ENCODE results near the gene EIF2B2. TPM values are rescaled to one million over a fixed set of nuclear protein-coding genes. Genes with fewer than 3 reads are reported as not detected.

EIF2B2 gene
- total RNA-seq, 1 experiment from 2014 or later, result 48.3 TPM

GRCh38 chr14:75003250-75004027 is 718 bp downstream of the EIF2B2 start:
- no peak overlapping the region for H4K8ac ChIP-seq (replicated peaks; ENCODE audit: insufficient read length, low read depth, low read length)
- no peak overlapping the region for H3K23ac ChIP-seq (ENCODE audit: insufficient read length, low read depth, low read length)
- Mint-ChIP-seq H3K4me3 (peak overlapping the region; percentile 98), H3K36me3 (ENCODE audit: insufficient read depth in 1 of 3, low read depth in 3 of 3) (peaks cover 2 to 48% (median 38%) of the 10 kb centered on the region in 3 experiments; a peak in 6 of 7 replicates), H3K27me3 (ENCODE audit: low read depth) (no peaks in the 10 kb centered on the region), H3K27ac (peak overlapping the region in 2 of 3 experiments; percentile 34 to 84; a peak in 3 of 7 replicates), H3K4me1 (peaks cover 12 to 15% of the 10 kb centered on the region in 2 experiments), H3K9me3 (peaks cover 3 to 4% of the 10 kb centered on the region in 2 experiments; a peak in 1 of 5 replicates)
- peak overlapping the region; percentile 67 for H3K14ac ChIP-seq (ENCODE audit: insufficient read depth, low read length)
- H2BK20ac ChIP-seq (ENCODE audit: low read depth, low read length, poor library complexity, severe bottlenecking), result no peak overlapping the region
- no peaks in the 10 kb centered on the region for H3K9me3 ChIP-seq (ENCODE audit: control insufficient read depth, low read depth, low read length)
- H2BK15ac ChIP-seq (ENCODE audit: low read depth, low read length), result no peak overlapping the region
- no peak overlapping the region for H2AK5ac ChIP-seq (ENCODE audit: insufficient read length, low read length)
- H3K4me1 ChIP-seq (ENCODE audit: insufficient read depth, low read length), result peaks cover 5% of the 10 kb centered on the region; the same call in 1 of the 2 replicates
- no CpG with 5 or more reads among the region's 18 CpGs for WGBS (ENCODE audit: extremely low coverage, insufficient read length, low lambda C conversion rate)
- H3K23me2 ChIP-seq (ENCODE audit: insufficient read length, low read depth, low read length, poor library complexity, severe bottlenecking), result peaks cover 12% of the 10 kb centered on the region
- no peaks in the 10 kb centered on the region for H3K27me3 ChIP-seq (ENCODE audit: insufficient read depth, low read length)
- peak overlapping the region; percentile 88 for H3K9ac ChIP-seq (ENCODE audit: extremely low read depth, insufficient read length, low read length)
- H3K56ac ChIP-seq (ENCODE audit: insufficient read length, low read depth, low read length), result no peak overlapping the region
- peaks cover 6% of the 10 kb centered on the region; the same call in 1 of the 2 replicates for H3K79me2 ChIP-seq (ENCODE audit: insufficient read depth, low read length)
- no peak overlapping the region for H2BK120ac ChIP-seq (ENCODE audit: low read depth, low read length, poor library complexity, severe bottlenecking)
- no peak overlapping the region for H3K4ac ChIP-seq (ENCODE audit: low read depth, low read length)
- H3K18ac ChIP-seq (ENCODE audit: insufficient read length, low read depth, low read length), result no peak overlapping the region
- H2AFZ ChIP-seq (ENCODE audit: low read length), result no peak overlapping the region
- no peaks in the 10 kb centered on the region for H4K20me1 ChIP-seq (ENCODE audit: control insufficient read depth, insufficient read depth, insufficient read length)
- H2BK12ac ChIP-seq (ENCODE audit: insufficient read length, low read depth, low read length), result no peak overlapping the region
- H4K91ac ChIP-seq (ENCODE audit: insufficient read length, low read depth, low read length), result no peak overlapping the region
- TF ChIP-seq CTCF (conservative IDR thresholded peaks at IDR 0.05), result no peak
- H3K27ac ChIP-seq (ENCODE audit: insufficient read length, low read depth, low read length), result no peak overlapping the region
- H3T11ph ChIP-seq (ENCODE audit: low read length), result no peak overlapping the region
- peak overlapping the region; percentile 100 for H3K4me2 ChIP-seq (ENCODE audit: insufficient read depth, insufficient read length, low read length)
- no peak for DNase-seq
- H2BK5ac ChIP-seq (ENCODE audit: insufficient read length, low read length), result no peak overlapping the region
- H3K79me1 ChIP-seq (ENCODE audit: insufficient read depth, low read depth, low read length, poor library complexity, severe bottlenecking), result peaks cover 7% of the 10 kb centered on the region
- H4K5ac ChIP-seq (ENCODE audit: insufficient read length, low read depth, low read length), result no peak overlapping the region

All from H9 (cell line).